ENCODE data around the gene CD40.

Gene CD40

DNA sequence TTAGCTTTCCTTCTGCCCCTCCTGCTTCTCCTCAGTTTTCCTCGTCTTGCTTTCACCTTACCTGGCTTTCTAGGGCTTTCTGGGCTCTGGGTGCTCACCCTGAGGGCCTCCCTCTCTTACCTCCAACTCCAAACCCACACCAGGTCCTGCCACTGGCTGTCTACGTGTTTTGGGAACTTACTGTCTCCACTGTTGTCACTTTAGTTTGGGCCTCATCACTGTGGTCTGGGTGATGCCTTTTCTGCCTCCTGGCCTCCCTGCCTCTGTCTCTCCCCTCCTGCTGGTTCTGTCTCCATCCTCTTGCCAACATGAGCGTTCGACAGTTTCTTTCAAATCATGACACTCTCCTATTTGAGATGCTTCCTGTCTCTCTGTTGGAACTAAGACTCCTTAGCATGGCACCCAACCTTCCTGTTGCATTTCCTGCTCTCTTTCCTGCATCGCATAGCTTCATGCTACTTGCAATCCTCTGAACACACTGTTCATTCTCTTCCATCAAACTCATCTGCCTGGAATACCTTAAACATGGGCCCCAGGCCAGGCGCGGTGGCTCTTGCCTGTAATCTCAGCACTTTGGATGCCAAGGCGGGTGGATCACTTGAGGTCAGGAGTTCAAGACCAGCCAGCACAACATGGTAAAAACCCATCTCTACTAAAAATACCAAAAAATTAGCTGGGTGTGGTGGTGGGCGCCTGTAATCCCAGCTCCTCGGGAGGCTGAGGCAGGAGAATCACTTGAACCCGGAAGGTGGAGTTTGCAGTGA, 5.5 kb downstream of the CD40 start:
- no peak for DNase-seq (ENCODE audit: low read depth)

DNA sequence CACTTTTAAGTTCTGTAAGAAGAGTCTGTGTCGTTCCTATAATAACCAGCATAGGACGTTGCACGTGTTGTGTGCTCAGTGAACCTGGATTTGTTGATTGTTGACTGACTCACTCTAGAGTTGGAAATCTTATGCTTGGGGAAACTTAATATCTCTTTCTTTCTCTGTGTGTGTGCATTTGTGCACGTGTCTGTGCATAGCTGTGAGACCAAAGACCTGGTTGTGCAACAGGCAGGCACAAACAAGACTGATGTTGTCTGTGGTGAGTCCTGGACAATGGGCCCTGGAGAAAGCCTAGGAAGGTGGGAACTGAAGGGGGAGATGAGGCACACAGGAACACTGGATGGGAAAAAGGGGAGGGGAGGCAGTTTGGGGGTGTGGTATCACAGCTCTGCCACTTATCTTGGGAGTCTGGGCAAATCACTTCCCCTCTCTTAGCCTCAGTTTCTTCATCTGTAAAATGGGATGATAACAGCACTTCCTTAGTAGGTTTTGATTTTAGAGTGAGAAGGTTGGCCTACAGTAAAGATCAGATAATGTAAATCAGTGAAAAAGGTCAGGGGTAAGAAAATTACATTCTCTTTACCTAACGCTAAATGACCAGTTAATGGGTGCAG, 8.4 kb downstream of the CD40 start:
- no peak for DNase-seq (ENCODE audit: low read depth)

DNA sequence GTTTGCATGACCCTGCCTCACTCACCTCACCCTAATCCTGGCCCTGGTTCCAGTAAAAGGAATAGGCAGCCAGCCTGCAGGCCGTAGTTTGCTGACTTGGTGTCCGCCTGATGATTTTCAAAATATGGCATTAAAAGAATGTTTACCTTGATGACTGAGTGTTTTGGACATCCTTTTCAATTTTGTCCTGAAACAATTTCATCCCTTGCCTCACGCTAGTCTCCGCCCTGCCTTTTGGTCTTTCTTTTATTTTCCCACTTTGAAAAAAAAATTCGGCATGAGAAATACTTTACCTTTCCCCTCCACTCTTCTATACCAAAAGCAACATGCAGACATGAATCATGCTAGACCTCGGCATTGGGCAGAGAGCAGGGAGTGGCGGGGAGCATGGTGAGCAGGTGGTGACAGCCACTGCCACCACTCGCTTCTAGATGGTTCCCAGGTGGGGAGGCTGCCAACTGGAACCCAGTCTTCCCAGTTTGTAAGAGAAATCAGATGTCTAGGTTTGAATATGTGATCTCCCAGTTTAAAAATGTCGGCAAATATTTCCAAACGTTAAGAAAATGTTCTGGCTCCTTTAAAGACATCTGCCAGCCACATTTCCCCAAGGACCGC, 9.4 kb downstream of the CD40 start:
- no peak for DNase-seq (ENCODE audit: low read depth)

DNA sequence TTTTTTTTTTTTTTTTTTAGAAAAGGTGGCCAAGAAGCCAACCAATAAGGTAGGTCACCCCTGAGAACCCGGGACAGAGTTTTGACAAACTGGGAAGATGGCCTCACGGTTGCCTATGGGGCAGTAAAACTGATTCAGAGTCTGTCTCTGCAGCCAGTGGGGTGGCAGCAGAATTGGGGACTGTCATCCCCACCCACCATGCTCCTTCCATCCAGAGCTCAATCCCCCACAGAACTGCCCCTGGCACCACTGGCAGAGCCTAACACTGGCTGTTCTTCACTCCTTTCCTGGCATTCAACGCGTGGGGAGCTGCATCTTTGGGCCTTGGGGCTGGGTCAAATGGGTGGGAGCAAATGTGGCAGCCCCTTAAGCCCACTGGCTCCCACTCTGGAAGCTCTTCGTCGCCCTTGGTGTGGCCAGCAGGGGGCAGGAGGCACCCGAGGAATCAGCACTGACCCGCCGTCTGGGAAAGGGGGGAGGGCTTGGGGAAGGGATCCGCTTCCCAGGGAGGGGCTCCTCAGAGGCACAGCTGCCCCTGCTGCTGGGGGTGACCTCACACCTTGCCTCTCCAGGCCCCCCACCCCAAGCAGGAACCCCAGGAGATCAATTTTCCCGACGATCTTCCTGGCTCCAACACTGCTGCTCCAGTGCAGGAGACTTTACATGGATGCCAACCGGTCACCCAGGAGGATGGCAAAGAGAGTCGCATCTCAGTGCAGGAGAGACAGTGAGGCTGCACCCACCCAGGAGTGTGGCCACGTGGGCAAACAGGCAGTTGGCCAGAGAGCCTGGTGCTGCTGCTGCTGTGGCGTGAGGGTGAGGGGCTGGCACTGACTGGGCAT, 10.4 kb downstream of the CD40 start:
- no peak for DNase-seq (ENCODE audit: low read depth)

DNA sequence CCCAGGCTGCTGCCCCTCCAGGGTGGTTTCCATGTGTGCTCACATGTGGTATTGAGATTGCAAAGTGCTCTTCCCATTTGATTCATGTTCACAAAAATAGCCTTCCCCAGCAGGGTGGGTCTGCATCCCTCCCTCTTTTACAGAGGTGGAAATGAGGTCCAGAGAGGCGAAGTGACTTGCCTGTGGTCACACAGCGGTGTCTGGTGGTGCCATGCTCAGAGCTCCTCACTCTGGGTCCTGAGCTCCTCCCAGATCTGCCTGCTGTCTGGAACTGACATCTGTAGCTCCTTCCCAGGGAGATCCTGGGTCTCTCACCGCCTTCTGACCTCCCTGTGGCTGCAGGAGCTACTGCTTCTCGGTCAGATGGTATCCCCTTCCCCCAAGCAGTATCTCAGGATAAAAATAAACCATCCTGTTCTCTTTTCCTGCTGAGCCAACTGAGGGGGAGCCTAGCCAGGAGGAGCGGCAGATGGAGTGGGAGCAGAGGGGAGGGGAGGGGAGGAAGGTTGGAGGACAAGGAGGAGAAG, 11.9 kb downstream of the CD40 start:
- peak; percentile 36 for DNase-seq (ENCODE audit: low read depth)

DNA sequence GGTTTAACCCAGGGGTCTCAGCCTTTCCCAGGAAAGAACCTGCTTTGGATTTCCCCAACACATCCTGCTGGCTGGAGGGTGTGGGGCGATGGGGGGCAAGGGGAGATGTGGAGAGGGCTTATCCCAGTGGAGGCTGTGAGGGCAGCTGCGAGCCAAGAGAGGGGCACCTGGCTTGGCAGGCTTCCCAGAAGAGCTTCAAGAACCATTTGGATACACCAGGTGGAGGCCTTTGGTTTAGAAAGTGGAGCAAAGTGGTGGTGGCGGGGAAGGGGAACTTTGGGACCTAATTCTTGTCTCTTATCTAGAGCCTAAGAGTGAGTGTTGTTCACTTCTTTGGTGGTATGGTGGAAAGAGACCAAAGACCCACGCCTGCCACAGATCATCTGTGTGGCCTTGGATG, 12.4 kb downstream of the CD40 start:
- no peak for DNase-seq (ENCODE audit: low read depth)

DNA sequence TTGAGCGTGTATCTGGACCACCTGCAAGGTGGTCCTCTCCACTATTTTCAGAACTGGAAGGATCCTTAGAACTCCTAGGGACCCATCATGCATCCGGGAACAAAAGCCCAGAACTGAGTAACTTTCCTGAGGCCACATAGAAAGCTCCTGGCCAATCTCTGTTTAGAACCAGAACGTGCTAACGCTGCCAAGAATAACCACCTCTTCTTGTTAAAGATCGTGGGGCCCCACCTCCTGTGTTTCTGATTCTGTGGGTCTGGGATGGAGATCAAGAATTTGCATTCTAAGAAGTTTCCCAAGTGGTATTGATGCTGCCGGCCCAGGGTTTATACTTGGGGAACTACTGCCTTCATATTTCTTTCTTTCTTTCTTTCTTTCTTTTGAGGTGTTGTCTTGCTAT, 13.3 kb downstream of the CD40 start:
- no peak for DNase-seq (ENCODE audit: low read depth)

DNA sequence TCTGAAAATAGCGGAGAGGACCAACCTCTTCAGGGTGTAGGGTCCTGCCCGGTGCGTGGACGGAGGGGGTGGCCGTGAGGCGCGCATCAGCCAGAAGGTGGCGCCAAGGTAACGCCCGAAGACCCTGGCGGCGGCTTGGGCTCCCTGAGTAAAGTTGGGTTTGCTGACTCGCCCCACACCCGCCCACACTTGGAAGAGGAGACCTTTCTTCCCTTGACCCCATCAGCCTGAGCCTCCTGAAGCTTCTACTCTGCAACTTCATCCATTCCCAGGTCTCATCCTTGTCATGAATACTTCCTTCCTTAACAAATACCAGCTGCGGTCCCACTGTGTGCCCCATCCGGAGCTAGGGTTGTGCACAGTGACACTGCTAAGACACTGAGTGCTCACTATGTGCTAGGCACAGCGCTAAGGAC, 14.6 kb downstream of the CD40 start:
- peak; percentile 37 for DNase-seq (ENCODE audit: low read depth)

DNA sequence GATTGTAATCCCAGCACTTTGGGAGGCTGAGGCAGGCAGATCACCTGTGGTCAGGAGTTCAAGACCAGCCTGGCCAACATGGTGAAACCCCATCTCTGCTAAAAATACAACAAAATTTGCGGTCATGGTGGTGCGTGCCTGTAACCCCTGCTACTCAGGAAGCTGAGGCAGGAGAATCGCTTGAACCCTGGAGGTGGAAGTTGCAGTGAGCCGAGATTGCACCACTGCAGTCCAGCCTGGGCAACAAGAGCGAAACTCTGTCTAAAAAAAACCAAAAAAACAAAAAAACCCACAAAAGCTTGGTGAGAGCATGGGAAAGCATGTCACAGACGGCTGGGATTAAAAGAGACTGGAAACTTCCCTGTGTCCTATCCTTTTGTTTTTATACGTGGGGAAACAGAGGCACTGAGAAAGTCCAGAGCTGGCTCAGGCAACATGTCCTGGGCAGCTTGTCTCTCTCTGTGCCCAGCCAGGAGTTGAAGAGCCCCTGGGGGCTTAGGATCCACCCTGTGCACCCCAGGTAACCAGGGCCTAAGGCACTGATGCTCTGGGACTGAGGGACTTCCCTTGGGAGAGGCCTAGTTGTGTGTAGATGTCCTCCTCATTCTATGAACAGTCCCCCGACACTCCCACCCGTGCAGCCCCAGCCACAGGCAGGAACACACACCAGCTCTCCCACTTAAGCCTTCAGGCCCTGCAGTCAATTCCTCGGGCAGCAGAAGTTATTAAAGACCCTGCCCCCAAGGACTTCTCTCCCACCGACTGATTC, 16.0 kb downstream of the CD40 start:
- DNase-seq (ENCODE audit: low read depth): no peak

DNA sequence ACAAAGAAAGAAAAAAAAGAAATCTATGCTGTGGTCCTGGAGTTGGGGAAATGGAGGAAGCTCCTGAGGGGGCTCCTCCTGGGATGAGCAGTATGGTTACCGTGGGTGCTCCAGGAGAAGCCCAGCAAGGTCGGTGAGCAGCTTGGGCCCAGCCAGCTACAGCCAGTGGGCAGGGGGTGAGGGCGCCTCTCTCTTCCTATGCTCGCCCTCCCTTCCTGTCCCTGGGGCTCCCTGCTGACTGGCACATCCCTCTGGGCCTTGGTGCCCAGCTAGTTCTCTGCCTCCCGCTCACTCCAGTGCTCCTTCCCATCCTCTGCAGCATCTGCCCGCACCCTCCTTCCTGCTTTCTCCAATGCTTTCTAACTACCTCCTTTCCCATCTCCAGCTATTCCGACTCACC, 16.6 kb downstream of the CD40 start:
- DNase-seq (ENCODE audit: low read depth): no peak

DNA sequence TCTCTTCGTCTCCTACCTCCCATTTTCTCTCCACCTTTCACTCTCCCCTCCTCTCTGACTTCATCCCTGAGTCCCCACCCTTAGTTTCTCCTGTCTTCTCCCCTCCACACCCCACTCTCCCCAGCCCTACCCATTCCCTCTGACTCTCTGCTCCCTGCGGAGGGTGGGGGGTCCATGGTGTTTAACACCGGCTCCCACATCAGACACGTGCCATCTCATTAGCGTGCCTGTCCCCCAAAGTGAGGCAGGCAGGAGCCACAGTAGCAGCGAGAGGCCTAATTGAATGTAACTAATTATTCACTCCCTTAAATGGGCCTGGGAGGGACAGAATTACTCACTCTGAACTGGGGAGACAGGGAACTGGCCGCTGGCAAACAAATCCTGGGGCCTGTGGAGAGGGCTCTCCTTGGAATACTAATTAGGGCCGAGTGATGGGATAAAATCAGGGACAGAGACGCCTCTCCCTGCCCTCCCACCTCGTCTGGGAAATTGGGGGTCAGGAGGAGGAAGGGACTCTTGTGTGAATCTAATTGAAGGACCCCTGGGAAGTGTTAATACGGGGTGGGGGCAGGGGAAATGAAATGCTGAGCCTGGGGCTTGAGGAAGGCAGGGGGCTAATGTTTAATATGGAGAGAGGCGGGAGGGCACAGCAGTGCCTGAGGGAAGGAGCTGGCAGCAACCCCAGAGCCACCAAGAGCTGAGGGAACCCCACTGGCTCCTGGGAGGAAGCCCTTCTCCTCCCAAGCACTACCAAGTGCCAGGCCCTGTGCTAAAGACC, 17.9 kb downstream of the CD40 start:
- DNase-seq (ENCODE audit: low read depth): no peak

DNA sequence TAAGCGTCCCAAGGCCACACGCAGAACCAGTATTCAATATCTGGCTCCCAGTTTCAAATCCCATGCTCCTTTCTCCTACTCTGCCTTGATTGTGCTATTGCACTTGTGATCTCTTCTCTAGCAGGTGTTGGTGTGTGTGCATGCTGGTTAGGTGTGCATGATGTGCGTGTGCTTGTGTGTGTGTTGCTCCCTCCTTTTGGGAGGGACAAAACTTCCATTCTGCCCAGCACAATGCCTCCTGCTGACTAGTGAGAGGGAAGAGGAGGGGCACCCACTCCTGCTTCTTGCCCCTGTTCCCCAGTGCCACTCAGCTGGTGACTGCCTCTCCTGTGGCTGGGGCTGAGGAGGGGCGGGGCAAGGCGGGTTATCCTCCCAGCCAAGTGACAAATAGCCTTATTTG, 19.7 kb downstream of the CD40 start:
- no peak for DNase-seq (ENCODE audit: low read depth)

DNA sequence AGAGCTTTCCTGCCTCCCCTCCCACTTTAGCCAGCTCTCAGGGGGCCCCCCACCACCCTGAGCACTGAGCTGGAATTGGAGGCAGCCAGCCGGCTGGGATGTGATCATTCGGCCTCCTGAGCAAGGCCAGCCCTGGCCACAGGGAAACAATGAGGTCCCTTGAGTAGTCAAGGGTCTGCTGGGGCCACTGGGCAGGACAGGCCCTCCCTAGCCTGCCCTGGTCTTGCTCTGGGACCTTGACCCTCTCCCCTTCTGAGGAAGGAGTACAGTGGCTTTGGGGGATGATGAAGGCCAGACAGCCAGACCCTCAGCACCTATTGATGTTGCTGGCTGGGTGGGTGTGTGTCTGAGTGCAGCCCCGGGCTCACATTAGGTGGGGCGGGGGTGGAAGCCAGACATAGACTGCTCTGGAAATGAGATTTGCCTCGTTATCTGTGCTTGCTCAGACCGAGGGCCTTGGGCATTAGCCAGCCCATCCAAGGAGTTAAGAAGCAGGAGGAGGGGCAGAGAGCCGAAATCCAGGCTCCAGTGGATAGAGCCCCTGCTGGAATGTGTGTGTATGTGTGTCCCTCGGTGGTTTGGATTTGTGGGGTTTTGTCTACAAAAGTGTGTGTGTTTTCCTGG, 21.3 kb downstream of the CD40 start:
- DNase-seq (ENCODE audit: low read depth): no peak

DNA sequence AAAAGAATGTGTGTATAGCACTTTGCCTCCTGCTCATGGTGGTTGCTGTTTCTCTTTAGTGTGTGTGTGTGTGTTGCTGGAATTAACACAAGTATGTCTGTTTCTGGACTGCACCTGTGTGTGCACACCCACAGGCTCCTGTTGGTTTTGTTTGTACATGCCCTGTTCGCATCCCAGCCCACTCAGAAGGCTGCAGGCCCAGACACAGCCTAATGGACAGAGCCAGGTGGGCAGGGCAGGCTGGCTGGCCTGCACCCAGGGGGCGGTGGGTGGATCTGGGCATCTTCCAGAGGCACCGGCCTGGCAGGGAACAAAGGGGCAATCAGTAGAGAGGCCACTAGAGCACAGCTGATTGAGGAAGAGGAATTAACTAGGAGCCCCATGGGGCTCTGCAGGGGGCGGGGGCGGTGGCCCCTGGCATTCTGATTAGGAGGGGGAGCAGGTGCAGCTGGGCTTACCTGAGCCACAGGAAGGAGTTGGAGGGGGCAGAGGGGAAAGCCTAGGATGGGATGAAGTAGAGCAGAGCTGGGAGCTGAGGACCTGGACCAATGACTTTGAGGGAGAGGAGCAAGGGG, 21.9 kb downstream of the CD40 start:
- DNase-seq (ENCODE audit: low read depth): no peak

DNA sequence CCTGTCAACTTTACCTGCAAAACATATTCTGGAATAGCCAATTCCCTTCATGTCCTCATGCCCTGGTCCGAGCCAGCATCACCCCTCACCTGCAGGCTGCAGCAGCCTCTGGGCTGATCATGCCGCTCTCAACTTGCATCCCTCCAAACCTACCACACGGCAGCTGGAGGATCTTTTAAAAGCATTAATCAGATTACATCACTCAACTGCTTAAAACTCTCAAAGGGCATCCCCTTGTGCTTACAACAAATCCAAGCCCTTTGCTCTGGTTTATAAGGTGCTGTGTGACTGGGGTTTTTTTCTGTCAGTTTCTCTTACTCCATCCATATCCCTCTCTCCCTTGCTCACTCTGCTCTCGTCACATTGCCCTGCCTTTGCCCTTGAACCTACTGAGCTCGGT, 24.0 kb downstream of the CD40 start:
- DNase-seq (ENCODE audit: low read depth): no peak

DNA sequence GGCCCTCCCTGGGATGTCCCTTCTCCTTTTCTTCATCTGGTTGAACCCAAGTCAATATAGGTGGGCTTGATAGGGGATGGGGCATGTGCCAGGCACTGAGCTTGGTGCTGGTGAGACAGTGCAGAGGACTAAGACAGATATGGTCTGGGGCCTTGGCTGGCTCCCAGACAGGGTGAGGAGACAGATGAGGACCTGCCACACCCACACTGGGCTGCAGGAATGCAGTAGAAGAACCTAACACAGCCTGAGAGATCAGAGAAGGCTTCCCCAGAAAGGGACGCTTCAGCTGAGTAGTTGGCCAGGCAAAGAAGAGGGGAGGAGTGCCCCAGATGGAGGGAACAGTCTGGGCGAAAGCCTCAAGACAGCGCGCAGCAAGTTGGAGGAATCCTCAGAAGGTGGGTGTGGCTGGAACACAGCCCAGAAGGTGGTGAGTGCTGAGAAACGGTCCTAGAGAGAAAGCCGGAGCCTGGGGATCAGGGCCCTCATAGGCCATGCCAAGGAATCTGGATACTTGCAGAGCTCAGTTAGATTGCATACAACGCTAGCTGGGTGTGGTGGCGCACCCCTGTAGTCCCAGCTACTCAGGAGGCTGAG, 26.4 kb downstream of the CD40 start:
- no peak for DNase-seq (ENCODE audit: low read depth)

DNA sequence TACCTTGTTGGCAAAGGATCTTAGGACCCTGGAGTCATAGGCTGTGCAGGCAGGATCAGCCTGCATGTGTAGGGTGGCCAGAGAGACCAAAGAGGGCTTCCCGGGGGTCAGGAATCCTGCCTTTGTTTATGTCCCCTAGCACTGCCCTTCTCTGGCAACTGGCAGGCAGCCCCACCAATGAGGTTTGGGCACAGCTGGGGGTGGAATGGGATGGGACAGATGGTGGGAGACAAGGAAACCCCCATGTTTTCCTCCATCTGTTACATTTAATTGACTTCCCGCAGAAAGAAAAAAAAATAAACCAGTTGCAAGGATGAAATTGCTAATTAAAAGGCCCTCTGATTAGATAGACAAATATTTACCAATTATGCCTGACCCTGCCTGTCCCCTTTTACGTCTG, 27.6 kb downstream of the CD40 start:
- no peak for DNase-seq (ENCODE audit: low read depth)

DNA sequence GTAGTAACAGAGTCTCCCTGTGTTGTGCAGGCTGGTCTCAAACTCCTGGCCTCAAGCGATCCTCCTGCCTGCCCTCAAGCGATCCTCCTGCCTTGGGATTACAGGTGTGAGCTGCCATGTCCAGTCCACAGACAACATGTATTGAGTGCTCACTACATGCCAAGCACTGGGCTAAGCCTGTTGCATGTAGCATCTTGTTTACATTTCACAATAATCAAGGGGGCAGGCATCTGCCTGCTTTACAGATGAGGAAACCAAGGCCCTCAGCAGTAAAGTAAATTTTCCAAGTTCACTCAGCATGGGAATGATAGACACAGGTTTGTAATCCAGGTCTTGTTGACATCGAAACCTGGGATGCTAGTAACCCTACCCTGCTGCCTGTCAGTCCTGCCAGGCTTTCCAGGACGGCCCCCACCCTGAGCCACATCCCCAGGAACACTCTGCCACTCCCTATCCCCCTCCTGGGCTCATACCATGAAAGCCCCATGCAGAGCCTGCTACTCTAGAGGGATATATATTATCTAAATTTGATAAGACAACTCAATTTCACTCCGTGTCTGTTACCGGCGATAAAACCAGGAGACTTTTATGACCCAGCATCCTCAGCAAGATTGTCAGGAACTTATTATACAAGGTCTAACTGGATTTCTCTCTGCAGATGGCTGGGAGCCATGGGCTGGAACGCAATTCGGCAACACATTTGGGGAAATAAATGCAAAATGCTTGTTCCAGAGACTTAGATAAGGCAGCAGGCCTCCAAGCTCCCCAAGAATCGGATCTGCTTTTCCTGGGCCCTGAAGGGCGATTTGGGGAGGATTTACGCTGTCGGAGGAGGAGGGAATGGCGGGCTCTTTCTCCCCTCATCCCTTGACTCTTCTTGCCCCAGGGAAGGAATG, 30.4 kb downstream of the CD40 start:
- no peak for DNase-seq (ENCODE audit: low read depth)

DNA sequence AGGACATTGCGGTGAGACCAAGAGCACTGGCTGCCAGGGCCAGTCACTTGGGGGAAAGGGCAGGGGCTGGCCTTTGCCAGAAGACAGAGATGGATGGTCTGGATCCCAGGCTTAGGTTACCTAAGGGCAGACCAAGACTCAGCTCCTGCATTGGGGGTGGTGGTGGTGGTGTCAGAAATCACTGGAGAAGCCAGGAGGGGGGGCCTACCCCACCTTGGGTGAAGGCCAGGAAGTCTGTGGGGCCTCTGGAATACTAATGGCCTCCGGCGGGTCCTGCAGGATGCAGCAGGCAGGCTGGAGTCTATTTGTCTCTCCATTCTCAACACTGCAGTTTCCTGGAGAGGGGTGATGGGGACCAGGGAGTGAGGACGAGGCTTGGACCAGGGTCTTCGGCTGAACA, 32.8 kb downstream of the CD40 start:
- DNase-seq (ENCODE audit: low read depth): no peak

All from amniotic epithelial cell (primary cell).